Subcutaneous adipose tissue (tissue), 4 donors: ENCODE data around the gene SH3TC2. TPM values are rescaled to one million over a fixed set of nuclear protein-coding genes. Genes with fewer than 3 reads are reported as not detected.

Experiments used
- total RNA-seq, 4 donors: library from RNA; depleted of rRNA; stranded (reverse); fragments of >200 nt; gene quantifications; one replicate each; pipeline ENCODE4 v1.1.0, GENCODE V29; 2016
- TF ChIP-seq, protein P1 (sequence below): fragments of 450-650 bp; IDR thresholded peaks from one replicate; pipeline ENCODE4 v1.5.1; 2016; ENCODE audit warnings: low read depth, mild to moderate bottlenecking, control low read depth, antibody characterized with exemption, moderate library complexity

SH3TC2 gene
- total RNA-seq, 4 donors from 2014 or later = 0.33 to 2.4 (median 0.44) TPM; not detected in 1

DNA sequence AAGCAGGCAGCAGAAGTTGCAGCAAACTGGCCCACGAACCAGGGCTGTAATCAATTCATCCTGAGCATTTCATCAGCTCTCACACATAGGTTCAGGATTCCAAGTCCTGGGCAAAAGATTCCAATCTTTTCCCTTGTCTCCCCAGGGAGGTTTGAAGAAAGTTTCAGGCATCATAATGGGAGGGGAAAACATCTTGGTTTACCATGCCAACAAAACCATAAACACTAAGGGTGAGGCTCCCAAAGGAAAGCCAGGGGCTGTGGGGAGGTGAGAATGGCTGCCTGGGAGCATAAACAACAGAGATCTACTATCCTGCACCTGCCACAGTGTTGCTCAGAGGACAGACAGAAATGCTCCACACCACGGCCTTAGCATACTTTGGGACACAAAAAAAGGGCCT is 94.6 kb downstream of the SH3TC2 start:
- TF ChIP-seq, protein P1, sequence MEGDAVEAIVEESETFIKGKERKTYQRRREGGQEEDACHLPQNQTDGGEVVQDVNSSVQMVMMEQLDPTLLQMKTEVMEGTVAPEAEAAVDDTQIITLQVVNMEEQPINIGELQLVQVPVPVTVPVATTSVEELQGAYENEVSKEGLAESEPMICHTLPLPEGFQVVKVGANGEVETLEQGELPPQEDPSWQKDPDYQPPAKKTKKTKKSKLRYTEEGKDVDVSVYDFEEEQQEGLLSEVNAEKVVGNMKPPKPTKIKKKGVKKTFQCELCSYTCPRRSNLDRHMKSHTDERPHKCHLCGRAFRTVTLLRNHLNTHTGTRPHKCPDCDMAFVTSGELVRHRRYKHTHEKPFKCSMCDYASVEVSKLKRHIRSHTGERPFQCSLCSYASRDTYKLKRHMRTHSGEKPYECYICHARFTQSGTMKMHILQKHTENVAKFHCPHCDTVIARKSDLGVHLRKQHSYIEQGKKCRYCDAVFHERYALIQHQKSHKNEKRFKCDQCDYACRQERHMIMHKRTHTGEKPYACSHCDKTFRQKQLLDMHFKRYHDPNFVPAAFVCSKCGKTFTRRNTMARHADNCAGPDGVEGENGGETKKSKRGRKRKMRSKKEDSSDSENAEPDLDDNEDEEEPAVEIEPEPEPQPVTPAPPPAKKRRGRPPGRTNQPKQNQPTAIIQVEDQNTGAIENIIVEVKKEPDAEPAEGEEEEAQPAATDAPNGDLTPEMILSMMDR = no peak

DNA sequence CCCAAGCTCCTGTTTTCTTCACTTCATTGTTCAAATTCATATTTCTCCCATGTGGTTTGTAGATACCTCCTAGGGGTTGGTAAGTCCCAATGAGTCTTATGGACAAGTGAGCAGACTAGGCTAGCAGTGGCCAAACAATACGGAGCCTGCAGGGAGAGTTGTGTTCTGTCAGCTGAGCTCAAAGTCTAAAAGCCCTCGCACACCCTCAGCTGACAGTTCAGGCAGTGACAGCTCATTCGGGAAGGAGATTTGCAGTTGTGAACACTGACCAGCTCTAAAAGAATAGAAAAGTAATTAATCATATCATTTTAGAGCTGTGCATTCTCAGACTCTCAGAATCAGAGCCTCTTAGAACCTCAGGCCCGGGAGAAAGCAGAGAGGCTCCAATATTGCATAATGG is 95.1 kb downstream of the SH3TC2 start:
- TF ChIP-seq, protein P1 = no peak

DNA sequence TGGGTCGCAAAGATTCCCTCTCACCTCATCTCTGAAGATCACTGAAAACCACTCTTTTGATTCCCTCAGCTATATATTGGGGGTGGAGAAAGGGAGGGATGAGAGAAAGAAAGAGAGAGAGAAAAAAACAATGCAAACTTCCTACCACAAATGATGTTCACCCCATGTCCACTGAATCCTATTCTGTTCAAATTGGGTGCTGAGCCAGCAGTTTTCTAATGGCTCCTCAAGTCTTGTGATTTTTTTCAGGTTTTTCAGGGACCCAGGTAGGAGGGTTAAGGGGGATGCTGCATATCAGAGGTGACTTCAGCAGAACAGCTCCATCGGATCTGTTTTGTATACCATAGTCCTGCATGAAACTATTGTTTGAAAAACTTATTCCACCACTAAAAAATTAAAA is 95.9 kb downstream of the SH3TC2 start:
- TF ChIP-seq, protein P1 = no peak

DNA sequence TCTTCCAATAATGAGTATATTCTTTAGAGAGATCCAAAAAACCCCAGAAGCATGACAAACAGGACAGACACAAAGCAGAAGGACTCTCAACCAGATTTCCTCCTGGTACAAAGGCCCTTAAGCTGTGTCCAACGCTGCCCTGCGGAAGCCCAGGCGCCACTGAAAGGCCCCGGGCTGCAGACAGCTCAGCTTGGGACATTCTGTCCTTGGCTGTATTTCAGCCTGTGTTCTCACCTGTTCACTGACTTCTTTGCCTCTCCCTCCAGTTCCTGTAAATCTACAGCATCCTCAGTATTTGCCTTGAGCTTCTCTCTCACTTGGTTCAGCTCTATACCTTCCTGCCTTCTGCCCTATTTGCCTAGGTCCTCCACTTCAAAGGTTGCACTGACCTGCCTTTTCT is 96.5 kb downstream of the SH3TC2 start:
- TF ChIP-seq, protein P1 = no peak

DNA sequence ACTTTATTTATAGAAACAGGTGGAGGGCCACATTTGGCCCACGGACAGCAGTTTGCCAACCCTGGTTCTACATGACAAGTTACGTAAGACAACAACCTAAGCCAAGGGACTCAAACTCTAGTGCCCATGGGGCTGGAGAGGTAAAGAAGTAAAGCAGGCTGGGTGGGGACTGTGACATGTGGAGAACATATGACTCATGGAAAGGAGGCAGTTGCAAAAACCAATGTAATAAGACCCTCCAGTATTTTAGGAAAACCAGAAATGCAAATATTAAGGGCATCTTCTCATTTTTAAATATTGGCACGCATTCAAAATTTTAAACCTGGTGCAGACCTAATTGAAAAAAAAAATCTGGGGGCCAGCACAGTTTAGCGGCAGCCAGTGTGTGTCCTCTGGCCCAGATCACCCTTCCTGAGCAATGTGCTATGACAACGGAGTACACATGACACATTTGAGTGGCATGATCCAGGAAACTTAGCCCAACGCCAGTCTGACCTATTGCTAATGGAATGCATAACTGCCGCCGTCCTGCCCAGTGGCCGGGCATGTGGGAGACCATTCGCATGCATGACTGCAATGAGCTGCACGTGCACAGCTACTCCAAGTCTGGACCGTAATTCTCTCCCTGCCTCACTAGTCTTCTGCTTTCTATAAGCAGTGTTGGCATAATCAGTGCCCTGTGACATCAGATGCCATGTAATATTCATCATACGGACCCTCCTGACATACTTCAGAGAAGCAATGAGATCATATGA is 97.2 kb downstream of the SH3TC2 start:
- TF ChIP-seq, protein P1 = no peak

DNA sequence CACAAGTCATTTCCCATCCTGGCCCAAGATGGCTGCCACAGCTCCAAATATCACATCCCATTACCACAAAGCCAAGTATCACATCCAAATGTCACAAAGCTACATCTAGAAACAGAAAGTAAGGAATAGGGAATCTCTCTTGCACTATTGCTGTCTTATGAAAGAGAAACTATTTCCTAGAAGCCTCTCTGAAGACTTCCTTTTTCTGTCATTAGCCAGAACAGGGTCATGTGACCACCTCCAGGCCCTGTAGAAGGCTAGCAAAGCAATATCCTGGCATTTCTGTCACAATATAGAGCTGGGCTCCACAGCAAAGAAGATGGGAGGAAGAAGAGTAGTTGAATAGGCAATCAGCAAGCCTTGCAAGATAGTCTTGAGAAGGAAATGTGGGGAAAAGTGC is 99.2 kb downstream of the SH3TC2 start:
- TF ChIP-seq, protein P1 = no peak

DNA sequence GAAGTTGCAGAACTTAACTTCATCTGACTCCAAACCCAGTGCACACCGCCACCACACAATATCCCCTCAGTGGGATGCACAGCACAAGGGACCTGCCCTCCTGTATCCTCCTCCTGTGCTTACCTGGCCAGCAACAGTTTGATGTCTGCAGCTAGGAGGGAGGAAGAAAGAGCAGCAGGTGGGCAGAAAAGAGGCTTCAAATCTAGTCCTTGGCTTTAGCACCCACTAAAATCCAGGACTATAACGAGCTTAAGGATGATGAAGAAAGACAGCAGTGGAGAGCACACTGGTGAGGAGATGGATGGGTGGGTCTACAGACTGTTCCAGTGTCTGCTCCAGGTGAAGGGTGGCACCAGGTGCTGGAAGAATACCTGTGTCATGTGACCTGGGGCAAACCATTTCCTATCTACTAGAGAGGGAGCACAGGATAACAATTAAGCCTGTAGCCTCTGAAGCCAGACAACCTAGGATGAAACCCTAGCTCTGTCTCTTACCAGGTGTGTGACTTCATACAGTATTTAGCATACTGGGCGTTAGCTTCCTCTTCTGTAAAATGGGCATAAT is 100.0 kb downstream of the SH3TC2 start:
- TF ChIP-seq, protein P1 = no peak
